WTC11 (cell line): ENCODE results near the gene NRTN. TPM values are rescaled to one million over a fixed set of nuclear protein-coding genes. Genes with fewer than 3 reads are reported as not detected.

Experiments
- ATAC-seq: fragments of 200-7000 bp; cut with Tn5 transposase; 2 replicates; pipeline ENCODE4 v1.10.0; 2021; ENCODE audit warnings: mild to moderate bottlenecking, moderate library complexity
- CTCF ChIA-PET: fragments of 300-600 bp; sonication (Branson Sonifier 250); formaldehyde crosslinking; loops from one replicate; lab custom pipeline; 2021; ENCODE audit warnings: antibody characterized with exemption; lab: Charles Lee
- POLR2A ChIA-PET: fragments of 350-600 bp; sonication (Branson Sonifier 250); formaldehyde crosslinking; loops from one replicate; lab custom pipeline; 2021; ENCODE audit warnings: antibody characterized with exemption; lab: Charles Lee
- DNase-seq: peaks from one replicate; pipeline ENCODE4 v3.0.0; 2021; ENCODE audit warnings: low spot score
- H3K27ac Mint-ChIP-seq: 2 replicates; pipeline ENCODE4 v1.8.0; 2021; ENCODE audit warnings: mixed read lengths
- H3K27me3 Mint-ChIP-seq: 2 replicates; pipeline ENCODE4 v1.8.0; 2021; ENCODE audit warnings: low read depth, mild to moderate bottlenecking, moderate library complexity, mixed read lengths
- H3K36me3 Mint-ChIP-seq: 2 replicates; pipeline ENCODE4 v1.8.0; 2021; ENCODE audit warnings: mixed read lengths
- H3K4me1 Mint-ChIP-seq: 2 replicates; pipeline ENCODE4 v1.8.0; 2022; ENCODE audit warnings: mixed read lengths
- H3K4me3 Mint-ChIP-seq: 2 replicates; pipeline ENCODE4 v1.8.0; 2021; ENCODE audit warnings: mild to moderate bottlenecking, moderate library complexity, mixed read lengths
- H3K9me3 Mint-ChIP-seq: 2 replicates; pipeline ENCODE4 v1.8.0; 2021; ENCODE audit warnings: mixed read lengths
- E2F5 ChIP-seq: sonication (generic); formaldehyde crosslinking; IDR thresholded peaks from 2 replicates; pipeline ENCODE4 v1.8.1; 2022; ENCODE audit warnings: mild to moderate bottlenecking, moderate library complexity, missing genetic modification reagents
- ELF4 ChIP-seq: sonication (generic); formaldehyde crosslinking; IDR thresholded peaks from 2 replicates; pipeline ENCODE4 v1.8.1; 2022; ENCODE audit warnings: low read depth, mild to moderate bottlenecking, moderate library complexity, missing genetic modification reagents
- ESRRA ChIP-seq: sonication (generic); formaldehyde crosslinking; IDR thresholded peaks from 2 replicates; pipeline ENCODE4 v1.8.1; 2022; ENCODE audit warnings: mild to moderate bottlenecking, missing genetic modification reagents, borderline replicate concordance
- FOXP4 ChIP-seq: sonication (generic); formaldehyde crosslinking; IDR thresholded peaks from 2 replicates; pipeline ENCODE4 v1.8.0; 2022; ENCODE audit warnings: mild to moderate bottlenecking, missing genetic modification reagents
- GABPB1 ChIP-seq: sonication (generic); formaldehyde crosslinking; IDR thresholded peaks from 2 replicates; pipeline ENCODE4 v1.8.1; 2023; ENCODE audit warnings: mild to moderate bottlenecking, missing genetic modification reagents
- GRHL2 ChIP-seq: fragments of 250-450 bp; sonication (Bioruptor Pico); IDR thresholded peaks from 2 replicates; pipeline ENCODE4 v1.8.0; 2022; ENCODE audit warnings: mild to moderate bottlenecking, moderate library complexity; ENCODE audit not compliant: insufficient replicate concordance, severe bottlenecking
- GTF2I ChIP-seq: fragments of 250-450 bp; sonication (Bioruptor Pico); conservative IDR thresholded peaks from 2 replicates; pipeline ENCODE4 v1.4.0; 2021; ENCODE audit warnings: mild to moderate bottlenecking
- HMGXB4 ChIP-seq: sonication (generic); formaldehyde crosslinking; IDR thresholded peaks from 2 replicates; pipeline ENCODE4 v1.8.1; 2023; ENCODE audit warnings: mild to moderate bottlenecking, moderate library complexity, missing genetic modification reagents
- MYBL2 ChIP-seq: sonication (generic); formaldehyde crosslinking; IDR thresholded peaks from 2 replicates; pipeline ENCODE4 v1.8.1; 2023; ENCODE audit warnings: mild to moderate bottlenecking, moderate library complexity, missing genetic modification reagents
- NFE2L1 ChIP-seq: sonication (generic); formaldehyde crosslinking; IDR thresholded peaks from 2 replicates; pipeline ENCODE4 v1.8.1; 2023; ENCODE audit warnings: missing genetic modification reagents
- NR1H2 ChIP-seq: sonication (generic); formaldehyde crosslinking; IDR thresholded peaks from 2 replicates; pipeline ENCODE4 v1.9.0; 2021; ENCODE audit warnings: mild to moderate bottlenecking, moderate library complexity, missing genetic modification reagents
- NR2C2 ChIP-seq: sonication (generic); formaldehyde crosslinking; IDR thresholded peaks from 2 replicates; pipeline ENCODE4 v1.8.0; 2022; ENCODE audit warnings: mild to moderate bottlenecking, missing genetic modification reagents
- RELA ChIP-seq: sonication (generic); formaldehyde crosslinking; IDR thresholded peaks from 2 replicates; pipeline ENCODE4 v1.8.1; 2022; ENCODE audit warnings: missing genetic modification reagents, mild to moderate bottlenecking, borderline replicate concordance
- SMAD3 ChIP-seq: sonication (generic); formaldehyde crosslinking; IDR thresholded peaks from 2 replicates; pipeline ENCODE4 v1.8.0; 2022; ENCODE audit warnings: missing genetic modification reagents, mild to moderate bottlenecking, borderline replicate concordance
- TCF7 ChIP-seq: sonication (generic); formaldehyde crosslinking; IDR thresholded peaks from 2 replicates; pipeline ENCODE4 v1.8.0; 2022; ENCODE audit warnings: mild to moderate bottlenecking, low read depth, missing genetic modification reagents, moderate library complexity
- TEAD1 ChIP-seq: sonication (generic); formaldehyde crosslinking; IDR thresholded peaks from 2 replicates; pipeline ENCODE4 v1.8.0; 2022; ENCODE audit warnings: mild to moderate bottlenecking, missing genetic modification reagents
- USF2 ChIP-seq: sonication (generic); formaldehyde crosslinking; IDR thresholded peaks from 2 replicates; pipeline ENCODE4 v1.8.1; 2023; ENCODE audit warnings: mild to moderate bottlenecking, missing genetic modification reagents, moderate library complexity
- ZBTB21 ChIP-seq: sonication (generic); formaldehyde crosslinking; IDR thresholded peaks from 2 replicates; pipeline ENCODE4 v1.8.1; 2023; ENCODE audit warnings: mild to moderate bottlenecking, missing genetic modification reagents, borderline replicate concordance
- ZBTB43 ChIP-seq: sonication (generic); formaldehyde crosslinking; IDR thresholded peaks from 2 replicates; pipeline ENCODE4 v1.8.1; 2023; ENCODE audit warnings: mild to moderate bottlenecking, missing genetic modification reagents
- ZNF232 ChIP-seq: sonication (generic); formaldehyde crosslinking; IDR thresholded peaks from 2 replicates; pipeline ENCODE4 v1.8.0; 2022; ENCODE audit warnings: mild to moderate bottlenecking, missing genetic modification reagents
- ZNF396 ChIP-seq: fragments of 250-450 bp; sonication (Bioruptor Pico); IDR thresholded peaks from 2 replicates; pipeline ENCODE4 v1.8.0; 2021; ENCODE audit warnings: mild to moderate bottlenecking, moderate library complexity, borderline replicate concordance
- ZNF423 ChIP-seq: fragments of 250-450 bp; sonication (Bioruptor Pico); IDR thresholded peaks from 2 replicates; pipeline ENCODE4 v2.1.2; 2022; ENCODE audit warnings: mild to moderate bottlenecking, moderate library complexity
- total RNA-seq: library from RNA; stranded (reverse); gene quantifications from 3 replicates; pipeline ENCODE4 v1.2.3, GENCODE V29; 2021

The NRTN gene
- total RNA-seq, 1 experiment from 2014 or later = 6.1 TPM

- Mint-ChIP-seq H3K36me3 (peaks cover 21% of the 10 kb centered on the region), H3K27me3 (no peaks in the 10 kb centered on the region; the same call in 1 of the 2 replicates), H3K9me3 (peaks cover 4% of the 10 kb centered on the region; the same call in 1 of the 2 replicates), H3K4me1 (peaks cover 5% of the 10 kb centered on the region), H3K27ac (peak overlapping the region; percentile 87), H3K4me3 (peak overlapping the region; percentile 98)
- DNase-seq (no peak), ATAC-seq (no peak)
- no peak for TF ChIP-seq TCF7 (CRISPR knock-in tag)
- peak; percentile 75; the same call in 1 of the 2 replicates for TF ChIP-seq GTF2I (CRISPR knock-in tag)
- CTCF ChIA-PET = interaction anchor here (0.7 to 3.0 kb wide), 4 partner anchors 14 to 232 kb away, joined by 3 to 19 read pairs (median 6); partner anchors contain the start of genes NRTN and RPL36
- POLR2A ChIA-PET = interaction anchor here (1.0 to 1.5 kb wide), 2 partner anchors 50 to 70 kb away, joined by 4 to 5 read pairs; partner anchors contain the start of genes CATSPERD and LONP1
Observed at GRCh38 chr19:5789886-5790558, 14.8 kb upstream of the NRTN start.

- Mint-ChIP-seq H3K4me3 (peak within 1 kb of the TSS; percentile 98), H3K9me3 (peaks cover 4% of the 10 kb centered on the region; the same call in 1 of the 2 replicates), H3K27me3 (no peaks in the 10 kb centered on the region; the same call in 1 of the 2 replicates), H3K36me3 (peaks cover 18% of the 10 kb centered on the region), H3K4me1 (peaks cover 5% of the 10 kb centered on the region), H3K27ac (peak within 1 kb of the TSS; percentile 100)
- ChIA-PET POLR2A (interaction anchor here (0.6 to 1.5 kb wide), 4 partner anchors 51 to 104 kb away, joined by 3 to 5 read pairs (median 4); partner anchors contain the start of genes CATSPERD, LONP1 and RPL36), CTCF (interaction anchor here (0.5 to 3.0 kb wide), 7 partner anchors 13 to 561 kb away, joined by 3 to 19 read pairs (median 4); partner anchors contain the start of genes NRTN and RPL36)
- ATAC-seq (peak; percentile 96), DNase-seq (peak; percentile 96)
- TF ChIP-seq ZNF396 = no peak
- peak; percentile 64; the same call in 1 of the 2 replicates for TF ChIP-seq ESRRA (CRISPR knock-in tag)
- 0 out of 2 replicates have a peak, but pooled peaks have one; percentile 68 for TF ChIP-seq SMAD3 (CRISPR knock-in tag)
- TF ChIP-seq NFE2L1 (CRISPR knock-in tag) = peak; percentile 90; the same call in 1 of the 2 replicates
- TF ChIP-seq MYBL2 (CRISPR knock-in tag) = peak; percentile 98
- TF ChIP-seq ZNF423 (CRISPR knock-in tag) = no peak
- TF ChIP-seq RELA (CRISPR knock-in tag) = no peak
- TF ChIP-seq ZBTB43 (CRISPR knock-in tag) = 0 out of 2 replicates have a peak, but pooled peaks have one; percentile 73
- TF ChIP-seq FOXP4 (CRISPR knock-in tag) = peak; percentile 91; the same call in 1 of the 2 replicates
- TF ChIP-seq ZNF232 (CRISPR knock-in tag) = peak; percentile 89
- TF ChIP-seq NR1H2 = no peak
- peak; percentile 42; the same call in 1 of the 2 replicates for TF ChIP-seq TEAD1
- peak; percentile 58; the same call in 1 of the 2 replicates for TF ChIP-seq E2F5 (CRISPR knock-in tag)
- peak; percentile 86 for TF ChIP-seq NR2C2 (CRISPR knock-in tag)
- TF ChIP-seq TCF7 (CRISPR knock-in tag) = 0 out of 2 replicates have a peak, but pooled peaks have one; percentile 35
- peak; percentile 96 for TF ChIP-seq USF2 (CRISPR knock-in tag)
- TF ChIP-seq GABPB1 = peak; percentile 77
- TF ChIP-seq ZBTB21 = peak; percentile 98
- TF ChIP-seq GRHL2 (CRISPR knock-in tag) = no peak
- TF ChIP-seq ELF4 = no peak
- TF ChIP-seq HMGXB4 = peak; percentile 51; the same call in 1 of the 2 replicates
Observed at GRCh38 chr19:5790559-5791520, 14.0 kb upstream of the NRTN start, which contains the start of gene DUS3L. Gene DUS3L (minus strand): TSS chr19:5791163. CDS start chr19:5791141, 22 bp downstream.
